NCI-H128 (cell line): Measurements from ENCODE around the gene KIAA0513.

ENCODE experiments used
- DNase-seq: peaks from one replicate; lab custom pipeline; 2025; ENCODE audit not compliant: unreplicated experiment; lab: John Stamatoyannopoulos, UW

KIAA0513 gene

DNA sequence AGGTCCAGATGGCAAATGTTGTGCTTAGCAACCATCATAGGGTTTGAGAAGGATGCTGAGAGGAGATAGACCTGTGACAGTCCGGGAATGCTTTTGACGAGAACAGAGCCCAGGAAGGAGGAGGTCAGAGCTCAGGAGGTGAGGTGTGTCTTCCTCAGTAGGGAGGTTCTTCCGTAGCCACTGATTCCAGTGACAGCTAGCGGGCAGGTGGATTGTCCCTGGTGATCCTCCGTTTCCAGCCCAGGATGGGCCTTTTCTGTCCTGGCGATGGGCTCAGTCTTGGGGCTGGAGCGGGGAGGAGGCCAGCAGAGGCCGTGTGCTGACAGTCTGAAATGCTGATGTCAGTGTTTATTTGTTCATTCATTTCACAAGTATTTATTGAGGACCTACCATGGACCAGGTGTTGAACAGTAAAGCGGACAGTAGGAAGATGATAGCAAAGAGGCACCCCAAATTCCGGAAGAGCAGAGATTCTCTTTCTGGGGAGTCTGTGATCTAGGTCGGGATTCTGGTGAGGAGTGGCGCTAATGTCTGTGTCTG lies 38.8 kb downstream of the KIAA0513 start:
- DNase-seq: no peak

DNA sequence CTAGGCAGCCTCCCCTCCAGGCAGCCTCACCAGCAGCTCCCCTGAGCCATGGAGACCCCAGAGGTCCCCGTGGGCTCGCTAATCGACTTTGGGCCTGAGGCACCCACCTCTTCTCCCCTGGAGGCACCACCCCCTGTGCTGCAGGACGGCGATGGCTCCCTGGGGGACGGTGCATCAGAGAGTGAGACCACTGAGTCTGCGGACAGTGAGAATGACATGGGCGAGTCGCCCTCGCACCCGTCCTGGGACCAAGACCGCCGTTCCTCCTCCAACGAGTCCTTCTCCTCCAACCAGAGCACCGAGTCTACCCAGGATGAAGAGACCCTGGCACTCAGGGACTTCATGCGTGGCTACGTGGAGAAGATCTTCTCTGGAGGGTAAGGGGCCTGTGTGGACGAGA lies 39.4 kb downstream of the KIAA0513 start:
- DNase-seq: no peak

DNA sequence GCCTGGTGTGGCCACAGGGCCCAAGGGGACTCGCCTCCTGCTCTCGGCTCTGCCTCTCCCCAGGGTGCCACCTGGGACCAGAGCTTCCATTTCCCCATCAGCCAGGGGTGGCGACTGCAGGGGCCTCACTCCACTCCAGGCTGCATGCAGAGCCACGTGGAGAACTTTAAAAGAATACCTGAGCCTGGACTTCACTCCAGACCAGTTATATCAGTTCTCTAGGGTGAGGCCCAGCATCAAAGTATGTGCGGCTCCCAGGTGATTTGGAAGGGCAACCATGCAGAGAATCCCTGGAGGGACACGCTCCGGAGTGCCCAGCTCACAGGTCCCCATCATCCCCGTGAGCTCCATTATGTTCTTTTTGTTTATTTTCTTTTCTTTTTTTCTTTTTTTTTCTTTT lies 39.8 kb downstream of the KIAA0513 start:
- no peak for DNase-seq

- DNase-seq: no peak
These were observed 41.2 kb downstream of the KIAA0513 start for GRCh38 chr16:85068746-85069145.

DNA sequence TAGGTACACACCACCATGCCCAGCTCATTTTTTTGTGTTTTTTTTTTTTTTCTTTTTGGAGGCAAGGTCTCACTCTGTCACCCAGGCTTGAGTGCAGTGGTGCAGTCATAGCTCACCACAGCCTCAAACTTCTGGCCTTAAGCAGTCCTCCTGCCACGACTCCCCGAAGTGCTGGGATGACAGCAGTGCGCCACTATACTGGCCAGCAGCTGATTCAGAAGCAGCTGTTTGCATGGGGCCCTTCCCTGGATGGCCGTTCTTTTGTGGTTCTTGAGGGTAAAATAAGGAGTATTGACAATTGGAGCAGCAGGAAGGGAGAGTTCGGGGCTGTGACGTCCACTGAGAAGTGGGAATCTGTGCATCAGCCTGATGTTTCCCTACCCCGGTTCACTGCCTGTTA lies 41.6 kb downstream of the KIAA0513 start:
- DNase-seq: no peak

DNA sequence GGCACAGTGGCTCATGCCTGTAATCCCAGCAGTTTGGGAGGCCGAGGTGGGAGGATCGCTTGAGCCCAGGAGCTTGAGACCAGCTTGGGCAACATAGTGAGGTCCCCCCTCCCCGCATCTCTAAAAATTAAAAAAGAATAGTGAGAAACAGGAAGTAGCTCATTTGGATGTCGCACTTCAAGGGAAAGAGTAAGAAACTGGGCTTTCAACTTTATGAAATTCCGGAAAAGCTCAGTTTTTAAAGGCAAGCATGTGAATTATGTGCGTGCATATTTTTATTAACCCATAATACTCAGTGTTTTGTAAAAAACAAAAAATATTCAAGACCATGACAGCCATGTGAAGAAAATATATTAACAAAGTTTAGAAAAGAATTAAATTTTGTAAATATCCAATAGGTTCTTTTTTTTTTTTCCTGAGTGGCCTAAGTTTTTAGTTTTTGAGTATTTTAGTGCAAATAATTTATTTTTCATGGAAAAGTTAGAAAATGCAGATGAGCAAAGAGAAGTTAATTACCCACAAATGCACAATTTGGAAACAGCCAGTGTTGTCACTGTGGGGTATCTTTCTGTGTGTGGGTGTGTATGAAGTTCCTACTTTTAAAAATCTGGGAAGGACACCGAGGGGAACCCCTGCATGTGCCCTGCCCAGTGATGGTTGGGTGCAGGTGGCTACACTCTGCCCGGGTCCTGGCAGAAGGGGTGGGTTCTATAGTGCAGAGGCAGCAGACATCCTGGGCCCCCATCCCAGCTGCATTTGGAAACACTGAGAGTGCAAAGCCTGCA lies 44.7 kb downstream of the KIAA0513 start:
- no peak for DNase-seq

- no peak for DNase-seq
These were observed 45.4 kb downstream of the KIAA0513 start for GRCh38 chr16:85072947-85073346.

- no peak for DNase-seq
These were observed 46.8 kb downstream of the KIAA0513 start for GRCh38 chr16:85074225-85074914.

GRCh38 chr16:85075236-85075924 lies 47.8 kb downstream of the KIAA0513 start:
- DNase-seq: no peak

DNA sequence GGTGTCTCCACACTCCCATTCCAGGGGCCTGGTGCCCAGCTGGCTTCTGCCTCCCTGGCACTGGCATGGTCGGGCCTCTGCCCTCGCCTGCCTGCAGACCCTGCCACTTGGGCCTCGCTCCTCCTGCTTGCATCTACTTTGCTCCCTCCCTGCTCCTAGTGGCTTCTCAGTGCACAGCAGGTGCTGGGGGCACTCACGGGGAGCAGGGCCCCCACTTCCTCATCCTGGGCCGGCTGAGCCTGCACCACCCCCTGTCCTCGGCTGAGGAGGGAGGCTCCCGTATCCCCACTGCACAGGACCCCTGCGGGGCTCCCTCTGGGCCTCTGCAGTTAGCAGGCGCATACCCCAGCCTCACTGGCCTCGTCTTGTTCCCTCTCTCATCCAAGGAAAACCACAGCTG lies 49.4 kb downstream of the KIAA0513 start:
- no peak for DNase-seq

- DNase-seq: no peak
These were observed 50.1 kb downstream of the KIAA0513 start for GRCh38 chr16:85077576-85078125.

- no peak for DNase-seq
These were observed 50.6 kb downstream of the KIAA0513 start for GRCh38 chr16:85078226-85078625.

DNA sequence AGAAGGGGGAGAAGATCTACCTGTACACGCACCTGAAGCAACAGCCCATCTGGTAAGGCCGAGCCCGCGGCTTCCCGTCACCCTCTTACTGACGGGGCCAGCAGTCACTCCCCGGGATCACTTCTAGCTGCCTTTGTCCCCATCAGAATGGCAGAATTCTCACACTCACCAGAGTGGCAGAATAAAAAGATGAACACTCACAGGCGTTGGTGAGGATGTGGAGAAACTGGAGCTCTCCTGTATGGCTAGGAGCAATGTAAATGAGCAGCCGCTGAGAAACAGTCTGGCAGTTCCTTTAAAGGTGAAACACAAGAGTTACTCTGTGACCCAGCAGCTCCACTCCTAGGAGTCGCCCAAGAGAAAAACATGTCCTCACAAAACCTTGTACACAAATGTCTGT lies 51.4 kb downstream of the KIAA0513 start:
- DNase-seq: no peak

GRCh38 chr16:85079785-85080570 lies 52.4 kb downstream of the KIAA0513 start:
- DNase-seq: no peak

DNA sequence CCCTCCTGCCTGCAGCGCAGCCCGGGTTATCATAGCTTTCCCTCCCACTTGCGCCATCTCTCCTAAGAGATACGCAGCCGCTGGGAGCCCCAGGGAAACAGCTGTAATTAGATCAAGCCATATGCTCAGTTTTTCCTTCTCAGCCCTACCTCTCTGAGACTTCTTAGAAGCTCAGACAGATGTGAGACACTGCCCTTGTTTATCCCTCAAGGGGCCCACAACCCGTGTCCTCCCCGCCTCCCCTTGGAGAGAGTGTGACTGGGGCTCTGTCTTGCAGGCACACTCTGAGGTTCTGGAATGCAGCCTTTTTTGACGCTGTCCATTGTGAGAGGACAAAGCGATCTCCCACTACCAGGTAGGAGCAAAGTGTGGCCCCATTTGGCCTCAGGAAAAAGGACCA lies 53.4 kb downstream of the KIAA0513 start:
- no peak for DNase-seq

GRCh38 chr16:85081765-85082164 lies 54.2 kb downstream of the KIAA0513 start:
- DNase-seq: no peak

DNA sequence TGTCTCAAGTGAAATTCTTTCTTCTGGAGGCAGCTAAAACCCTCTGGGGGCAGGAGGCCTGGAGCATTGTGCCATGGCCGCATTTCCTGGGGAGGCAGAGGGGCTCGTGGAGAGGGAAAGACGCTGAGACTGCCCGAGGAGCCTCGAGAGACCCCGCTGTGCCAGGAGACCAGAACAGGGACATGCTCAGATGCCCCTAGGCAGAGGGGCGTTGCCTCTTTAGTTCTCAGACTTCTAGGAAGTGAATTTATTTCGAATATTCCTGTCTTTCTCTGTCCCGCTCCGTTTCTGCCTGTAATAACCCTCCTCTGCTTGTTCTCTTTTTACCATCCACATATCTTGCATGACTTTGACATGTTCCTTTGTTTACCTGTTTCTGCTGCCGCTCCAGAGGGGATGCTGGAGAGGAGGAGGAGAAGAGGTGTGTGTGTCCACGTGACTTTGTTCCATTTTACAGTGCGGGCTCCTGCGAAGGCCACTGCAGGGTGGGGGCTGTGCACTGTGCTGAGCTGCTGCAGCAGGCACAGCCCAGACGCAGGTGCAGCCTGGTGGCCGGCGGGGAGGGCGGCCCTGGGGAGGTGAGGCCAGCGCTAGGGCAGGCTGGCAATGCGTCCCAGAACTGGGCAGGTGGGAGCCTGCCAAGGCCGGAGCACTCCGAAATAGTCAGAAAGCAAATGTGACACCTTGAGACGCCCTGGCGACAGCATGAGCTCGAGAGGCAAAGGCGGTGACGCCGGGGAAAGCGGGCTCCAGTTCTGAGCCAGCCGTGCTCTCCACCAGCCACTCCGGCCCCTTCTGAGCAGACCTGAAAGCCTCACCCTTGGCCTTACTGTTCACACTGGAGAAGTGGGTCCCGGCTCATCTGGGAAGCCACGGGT lies 54.8 kb downstream of the KIAA0513 start:
- no peak for DNase-seq

DNA sequence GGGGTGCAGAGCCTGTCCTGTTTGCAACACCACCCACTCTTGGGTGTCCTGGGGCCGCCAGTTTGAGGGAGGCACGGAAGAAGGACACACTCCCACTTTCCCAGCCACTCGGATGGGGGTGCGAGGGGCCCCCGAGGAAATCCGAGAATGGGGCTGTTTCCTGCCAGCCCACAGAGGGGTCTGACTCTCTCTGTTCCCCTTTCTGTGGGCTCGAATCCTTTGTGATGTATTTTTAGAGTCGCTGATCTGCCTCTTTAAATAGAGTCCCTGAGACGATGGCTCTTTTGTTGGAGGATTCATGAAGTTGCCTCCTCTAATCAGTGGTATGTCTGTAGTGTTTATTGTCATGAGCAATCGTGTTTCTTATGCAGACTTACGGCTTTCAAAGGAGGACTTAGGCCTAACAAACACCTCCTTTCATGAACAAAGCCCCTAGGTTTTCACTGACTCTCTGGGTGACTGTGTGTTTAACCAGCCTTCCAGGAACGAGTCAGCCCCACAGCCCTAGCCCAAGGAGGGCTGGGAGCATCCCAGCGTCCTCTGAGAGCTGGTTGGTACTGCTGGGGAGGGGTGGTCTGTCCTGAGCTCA lies 55.5 kb downstream of the KIAA0513 start:
- DNase-seq: no peak

DNA sequence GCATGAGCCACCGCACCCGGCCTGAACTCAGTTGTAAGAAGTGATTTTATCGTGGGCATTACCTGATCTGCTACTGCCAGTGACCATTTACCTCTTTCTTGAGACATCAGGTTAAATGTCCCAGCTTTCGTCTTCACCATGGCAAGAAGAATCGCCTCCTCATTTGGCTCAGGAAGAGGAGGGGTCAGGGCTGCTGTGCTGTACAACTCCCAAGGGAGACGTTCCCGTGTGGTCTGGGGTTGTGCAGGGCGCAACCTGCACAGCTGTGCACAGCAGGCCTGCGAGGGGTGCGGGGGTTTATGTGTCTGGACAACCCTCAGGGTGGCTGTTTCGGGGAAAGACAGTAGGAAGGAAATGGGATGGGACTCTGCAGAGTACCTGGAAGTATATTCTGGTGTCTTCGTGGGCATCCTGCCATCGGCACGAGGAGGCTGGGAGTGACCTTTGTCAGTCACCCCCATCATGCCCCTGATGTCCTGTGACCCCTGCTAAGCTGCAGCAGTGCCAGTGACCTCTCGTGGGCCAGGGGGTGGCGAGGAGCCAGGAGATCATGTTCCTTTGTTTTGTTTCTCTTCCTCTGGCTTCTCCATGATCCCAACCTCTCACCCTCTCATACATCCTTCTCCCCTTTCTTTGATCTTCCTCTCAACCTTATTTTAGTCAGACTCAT lies 57.4 kb downstream of the KIAA0513 start:
- no peak for DNase-seq
